ENCODE results near the gene HAT1.
"Not testable (repeated sequence)": the region's sequence is repeated elsewhere in the genome, so short reads cannot be mapped to it uniquely, and the experiment has no call there.

Gene HAT1

DNA sequence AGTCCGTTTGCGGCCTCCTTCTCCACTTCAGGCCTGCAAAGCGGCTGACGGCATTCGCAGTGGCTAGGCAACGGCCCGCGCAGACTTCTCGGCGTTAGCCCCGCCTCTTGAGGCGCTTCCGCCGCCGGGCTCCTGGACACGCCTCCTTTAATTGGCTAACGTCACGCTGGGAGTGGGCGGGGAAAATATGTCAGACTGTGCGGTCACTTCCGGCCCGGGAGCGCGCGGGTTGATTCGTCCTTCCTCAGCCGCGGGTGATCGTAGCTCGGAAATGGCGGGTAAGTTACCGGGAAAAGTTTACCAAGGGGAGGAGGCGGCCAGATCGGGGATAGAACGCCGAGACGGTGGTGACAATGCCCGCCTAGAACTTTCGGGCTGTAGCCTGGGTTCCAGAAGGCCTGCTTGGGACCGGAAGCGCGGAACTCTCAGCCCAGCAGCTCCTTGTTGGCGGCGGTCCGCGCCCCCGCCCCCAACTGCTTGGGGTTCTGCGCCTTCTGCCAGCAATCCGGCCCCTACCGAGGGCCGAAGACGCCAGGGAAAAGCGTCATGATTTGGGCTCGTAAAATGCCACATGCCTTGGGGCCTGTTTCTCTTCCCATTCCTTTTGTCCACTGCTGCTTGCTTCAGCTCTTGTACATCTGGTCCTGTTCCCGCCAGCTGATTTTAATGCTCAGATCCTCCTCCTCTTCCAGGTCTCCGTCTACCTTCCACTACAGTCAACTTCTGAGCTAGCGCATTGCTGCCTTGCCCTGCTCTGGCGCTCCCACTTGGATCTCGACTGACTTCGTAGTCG is at the start of gene HAT1:
Gene HAT1, plus strand, starts transcription at position 232 of the 793 bp plus-strand sequence. Its CDS starts 40 bp downstream, at position 272.
- peak; percentile 71 for DNase-seq

DNA sequence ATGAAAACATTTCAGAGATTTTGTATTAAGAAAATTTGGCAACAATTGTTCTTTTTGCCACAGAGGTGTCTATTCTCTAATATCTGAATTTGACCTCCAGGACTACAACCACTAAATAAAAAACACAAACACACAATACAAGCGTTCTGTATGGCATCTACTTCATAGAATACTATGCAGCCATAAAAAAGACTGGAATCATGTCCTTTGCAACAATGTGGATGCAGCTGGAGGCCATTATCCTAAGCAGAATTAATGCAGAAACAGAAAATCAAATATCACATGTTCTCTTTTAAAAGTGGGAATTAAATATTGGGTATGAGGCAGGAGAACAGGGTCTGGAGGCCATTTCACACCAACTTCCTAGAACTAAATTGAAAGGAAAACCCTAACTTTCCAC is 47.7 kb upstream of the HAT1 start:
- no peak for DNase-seq

DNA sequence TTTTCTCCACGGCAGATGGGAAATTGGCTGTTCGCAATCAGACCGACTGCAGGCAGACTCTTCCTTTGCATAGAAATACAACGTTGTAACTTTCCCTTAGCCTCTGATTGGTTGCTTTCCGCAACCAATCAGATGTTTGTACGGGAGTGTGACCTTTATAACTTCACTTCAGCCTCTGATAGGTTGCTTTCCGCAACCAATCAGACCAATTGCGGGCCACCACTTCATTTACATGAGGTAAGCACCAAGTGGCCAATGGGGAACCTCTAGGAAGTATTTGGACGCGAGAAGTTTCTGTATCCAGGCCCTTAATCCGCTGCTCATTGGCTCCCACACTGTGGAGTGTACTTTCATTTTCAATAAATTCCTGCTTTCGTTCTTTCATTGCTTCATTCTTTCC is 47.3 kb upstream of the HAT1 start:
- DNase-seq = no peak

- DNase-seq = no peak
Observed at GRCh38 chr2:171878481-171878993, 43.7 kb upstream of the HAT1 start.

GRCh38 chr2:171879865-171880264 is 42.4 kb upstream of the HAT1 start:
- no peak for DNase-seq

DNA sequence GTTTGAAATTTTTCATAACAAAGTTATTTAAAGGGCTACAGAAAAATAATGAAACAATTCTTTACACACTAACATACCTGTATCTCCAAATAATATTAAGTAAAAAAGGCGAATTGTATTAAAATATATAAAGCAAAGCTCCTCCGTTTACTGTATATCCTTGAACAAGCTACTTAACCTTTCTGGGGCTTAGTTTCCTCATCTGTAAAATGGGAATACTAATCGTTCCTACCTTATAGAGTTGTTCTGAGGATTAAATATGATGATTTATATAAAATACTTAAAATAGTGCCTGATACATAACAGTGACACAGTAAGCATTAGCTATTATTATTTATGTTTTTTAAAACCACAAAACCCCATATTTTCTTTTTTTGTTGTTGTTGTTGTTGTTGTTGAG is 41.5 kb upstream of the HAT1 start:
- no peak for DNase-seq

GRCh38 chr2:171882089-171882769 is 40.0 kb upstream of the HAT1 start:
- DNase-seq = no peak

- no peak for DNase-seq
Observed at GRCh38 chr2:171883275-171883893, 38.9 kb upstream of the HAT1 start.

DNA sequence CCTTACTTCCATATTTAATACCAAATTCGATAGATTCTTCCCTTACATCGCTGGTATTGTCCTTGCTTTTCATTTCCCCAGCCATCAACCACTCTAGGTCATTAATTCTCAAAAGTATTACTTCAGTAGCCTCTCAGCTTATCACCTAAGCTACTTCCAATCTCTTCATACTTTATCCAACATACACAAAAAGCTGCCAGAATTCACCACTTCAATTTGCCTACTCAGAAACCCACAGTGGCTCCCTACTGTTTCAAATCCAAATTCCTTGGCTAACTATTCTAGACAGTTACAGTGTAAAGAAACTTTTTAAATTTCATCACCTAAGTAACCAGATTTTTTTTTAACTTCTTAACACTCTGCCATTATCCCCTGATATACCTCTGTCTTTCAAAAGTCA is 32.9 kb upstream of the HAT1 start:
- DNase-seq = no peak

DNA sequence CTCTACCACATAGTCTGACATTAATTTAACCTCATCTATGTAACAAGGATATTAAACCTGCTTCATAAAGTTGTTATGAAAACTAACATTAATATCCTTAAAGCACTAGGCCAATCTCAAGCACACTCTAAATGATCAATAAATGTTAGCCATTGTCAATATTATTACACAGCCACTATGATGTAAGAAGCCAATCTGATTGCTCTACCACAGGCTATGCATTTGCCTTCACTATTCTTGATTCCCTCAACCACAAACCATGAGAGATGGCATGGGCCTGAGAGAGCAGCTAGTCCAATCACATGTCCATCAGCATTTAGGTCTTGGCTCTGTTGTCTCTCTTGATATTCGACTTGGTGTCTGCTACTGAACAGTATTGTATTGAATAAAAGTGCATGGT is 32.5 kb upstream of the HAT1 start:
- no peak for DNase-seq

- no peak for DNase-seq
Observed at GRCh38 chr2:171893196-171893823, 29.0 kb upstream of the HAT1 start.

DNA sequence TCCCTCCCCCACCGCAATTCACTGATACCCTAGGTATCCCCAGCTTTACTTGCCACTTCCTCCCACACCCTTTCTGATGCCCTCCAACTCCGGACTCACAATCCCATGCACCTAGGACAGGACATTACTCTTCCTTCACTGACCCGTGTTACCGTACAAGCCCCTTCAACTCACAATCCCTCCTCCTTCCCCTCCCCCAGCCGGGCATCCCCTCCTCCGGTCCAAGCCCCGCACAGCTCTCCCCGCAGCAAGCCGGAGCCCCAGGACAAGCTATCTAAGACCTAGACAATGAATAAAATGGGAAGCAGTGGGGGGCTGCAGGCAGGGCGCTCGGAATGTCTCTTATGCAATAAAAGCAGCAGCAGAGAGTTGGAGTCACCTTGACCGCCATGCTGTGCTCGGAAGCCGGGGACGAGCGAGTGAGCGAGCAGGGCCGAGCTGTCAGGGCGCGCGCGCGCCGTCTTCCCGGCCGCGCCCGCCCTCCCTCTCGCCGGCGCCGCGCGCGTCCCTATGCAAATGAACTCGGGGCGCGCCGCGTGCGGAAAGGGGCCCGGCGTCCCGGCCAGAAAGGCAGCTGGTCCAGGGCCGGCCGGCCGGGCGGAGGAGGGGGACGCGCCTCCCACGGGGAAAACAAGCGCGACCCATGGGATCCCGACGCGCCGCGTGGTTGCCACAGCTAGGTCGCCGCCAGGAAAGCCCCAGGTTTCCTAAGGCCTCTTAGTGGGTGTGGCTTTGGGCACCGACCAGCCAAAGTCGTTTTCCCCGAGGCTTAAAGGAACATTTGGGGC is 28.2 kb upstream of the HAT1 start, which contains the start of gene SLC25A12:
Gene SLC25A12, minus strand, starts transcription at position 421 of the 788 bp plus-strand sequence. Its CDS starts 30 bp downstream, at position 391.
- no peak for DNase-seq

GRCh38 chr2:171894612-171894947 is 27.7 kb upstream of the HAT1 start:
- no peak for DNase-seq

DNA sequence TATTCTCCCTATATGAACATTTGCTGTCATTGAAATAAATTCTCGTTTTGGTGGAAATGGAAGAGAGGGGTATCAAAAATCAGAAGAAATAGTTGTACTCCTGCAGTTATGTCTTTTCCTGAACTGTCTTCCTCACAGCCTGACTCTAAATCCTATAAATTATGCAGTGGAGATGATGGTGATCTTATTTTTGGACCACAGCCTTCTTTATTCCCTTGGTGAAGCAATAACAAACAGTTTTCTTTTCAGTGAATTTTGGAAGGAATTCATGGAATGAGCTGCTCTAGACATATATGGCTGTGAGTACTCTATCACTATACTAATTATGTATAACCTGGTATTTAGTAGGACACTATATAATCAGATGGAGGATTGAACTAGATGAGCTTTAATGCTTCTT is 26.5 kb upstream of the HAT1 start:
- DNase-seq = no peak

DNA sequence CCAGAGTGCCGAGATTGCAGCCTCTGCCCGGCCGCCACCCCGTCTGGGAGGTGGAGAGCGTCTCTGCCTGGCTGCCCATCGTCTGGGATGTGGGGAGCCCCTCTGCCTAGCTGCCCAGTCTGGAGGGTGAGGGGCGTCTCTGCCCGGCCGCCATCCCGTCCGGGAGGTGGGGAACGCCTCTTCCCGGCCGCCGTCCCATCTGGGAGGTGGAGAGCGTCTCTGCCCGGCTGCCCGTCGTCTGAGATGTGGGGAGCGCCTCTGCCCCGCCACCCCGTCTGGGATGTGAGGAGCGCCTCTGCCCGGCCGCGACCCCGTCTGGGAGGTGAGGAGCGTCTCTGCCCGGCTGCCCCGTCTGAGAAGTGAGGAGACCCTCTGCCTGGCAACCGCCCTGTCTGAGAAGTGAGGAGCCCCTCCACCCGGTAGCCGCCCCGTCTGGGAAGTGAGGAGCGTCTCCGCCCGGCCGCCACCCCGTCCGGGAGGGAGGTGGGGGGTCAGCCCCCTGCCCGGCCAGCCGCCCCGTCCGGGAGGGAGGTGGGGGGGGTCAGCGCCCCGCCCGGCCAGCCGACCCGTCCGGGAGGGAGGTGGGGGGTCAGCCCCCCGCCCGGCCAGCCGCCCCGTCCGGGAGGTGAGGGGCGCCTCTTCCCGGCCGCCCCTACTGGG is 22.5 kb upstream of the HAT1 start:
- not testable (repeated sequence) for DNase-seq

- no peak for DNase-seq
Observed at GRCh38 chr2:171902840-171903420, 19.3 kb upstream of the HAT1 start.

- DNase-seq = no peak
Observed at GRCh38 chr2:171908235-171908634, 14.0 kb upstream of the HAT1 start.

GRCh38 chr2:171909266-171909665 is 13.0 kb upstream of the HAT1 start:
- DNase-seq = no peak

DNA sequence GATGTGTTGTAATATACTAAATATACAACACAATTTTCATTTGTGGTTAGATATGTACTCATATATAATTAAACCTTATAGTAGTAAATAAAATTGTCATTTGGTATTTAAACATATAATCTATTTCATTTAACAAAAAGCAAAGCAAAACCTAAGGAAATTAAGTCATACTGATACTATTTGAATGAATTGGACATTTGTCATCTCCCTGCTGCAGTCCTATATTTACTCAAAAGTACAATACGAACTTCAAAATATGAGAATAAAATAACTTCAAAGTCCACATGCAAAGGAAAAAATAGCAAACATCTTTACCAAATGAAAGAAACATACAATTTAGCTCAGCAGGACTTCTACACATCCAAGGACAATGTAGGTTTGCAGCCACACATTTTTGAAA is 11.8 kb upstream of the HAT1 start:
- DNase-seq = no peak

GRCh38 chr2:171913517-171913916 is 8.7 kb upstream of the HAT1 start:
- no peak for DNase-seq

DNA sequence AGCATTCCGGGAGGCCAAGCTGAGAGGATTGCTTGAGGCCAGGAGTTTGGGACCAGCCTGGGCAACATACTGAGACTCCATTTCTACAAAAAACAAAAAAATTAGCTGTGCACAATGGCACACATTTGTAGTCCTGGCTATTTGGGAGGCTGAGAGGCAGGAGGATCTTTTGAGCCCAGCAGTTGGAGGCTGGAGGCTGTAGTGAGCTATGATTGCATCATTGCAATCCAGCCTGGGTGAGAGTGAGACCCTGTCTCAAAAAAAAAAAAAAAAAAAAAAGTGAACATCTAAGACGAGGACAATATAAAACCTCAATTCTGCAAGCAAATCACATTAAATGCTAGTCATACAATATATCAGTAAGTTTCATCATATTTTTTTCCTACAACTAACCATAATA is 2.8 kb upstream of the HAT1 start:
- DNase-seq = no peak

GRCh38 chr2:171921970-171922229 is 361 bp upstream of the HAT1 start:
- no peak for DNase-seq

Data from NCI-H187 treated with DMSO at 0.1 percent for 48 hours (cell line).